SK-N-DZ (cell line): ENCODE results near the gene RAMACL.

Source experiments
- DNase-seq: peaks from one replicate; pipeline ENCODE4 v3.0.0-alpha.2; 2015; ENCODE audit warnings: low spot score

Gene RAMACL

GRCh38 chr6:166533205-166533824 is 53.2 kb downstream of the RAMACL start:
- no peak for DNase-seq
